OCI-LY1 (cell line): Measurements from ENCODE around the gene PZP.
"Not testable (repeated sequence)": the region's sequence is repeated elsewhere in the genome, so short reads cannot be mapped to it uniquely, and the experiment has no call there.

Experiments
- H2AFZ ChIP-seq: fragments of 200-600 bp; sonication (generic), shearing (Covaris generic); 2 replicates; pipeline ENCODE4 v1.6.0; 2014; ENCODE audit warnings: antibody characterized with exemption, mild to moderate bottlenecking, low read length
- H3F3A ChIP-seq: fragments of 200-600 bp; sonication (generic), shearing (Covaris generic); 2 replicates; pipeline ENCODE4 v1.6.0; 2014; ENCODE audit warnings: mild to moderate bottlenecking, antibody characterized with exemption, low read length, moderate library complexity; ENCODE audit not compliant: insufficient read depth
- H3K27ac ChIP-seq: fragments of 200-600 bp; sonication (generic); 2 replicates; pipeline ENCODE4 v1.5.1; 2014; ENCODE audit warnings: low read length, mixed run types, mild to moderate bottlenecking, low read depth; ENCODE audit not compliant: poor library complexity, severe bottlenecking
- H3K27me3 ChIP-seq: fragments of 200-600 bp; sonication (generic); 2 replicates; pipeline ENCODE4 v1.6.0; 2014; ENCODE audit warnings: antibody characterized with exemption, mild to moderate bottlenecking, low read length, moderate library complexity; ENCODE audit not compliant: insufficient read depth
- H3K36me3 ChIP-seq: fragments of 200-600 bp; sonication (generic); 2 replicates; pipeline ENCODE4 v1.6.1; 2014; ENCODE audit warnings: mild to moderate bottlenecking, antibody characterized with exemption, low read length, moderate library complexity, mixed read lengths; ENCODE audit not compliant: insufficient read depth
- H3K4me1 ChIP-seq: fragments of 200-600 bp; sonication (generic); 2 replicates; pipeline ENCODE4 v1.5.1; 2014; ENCODE audit warnings: mild to moderate bottlenecking, low read length, moderate library complexity; ENCODE audit not compliant: insufficient read depth, severe bottlenecking
- H3K4me2 ChIP-seq: fragments of 200-600 bp; sonication (generic), shearing (Covaris generic); 2 replicates; pipeline ENCODE4 v1.6.1; 2014; ENCODE audit warnings: low read length
- H3K4me3 ChIP-seq: fragments of 200-600 bp; sonication (generic); 2 replicates; pipeline ENCODE4 v1.5.1; 2014; ENCODE audit warnings: low read length, low read depth, mild to moderate bottlenecking, mixed read lengths; ENCODE audit not compliant: poor library complexity, severe bottlenecking
- H3K79me2 ChIP-seq: fragments of 200-600 bp; shearing (Covaris generic); 2 replicates; pipeline ENCODE4 v1.6.1; 2016; ENCODE audit warnings: mixed run types, low read length, mixed read lengths; ENCODE audit not compliant: insufficient read depth
- H3K9ac ChIP-seq: fragments of 200-600 bp; sonication (generic), shearing (Covaris generic); 2 replicates; pipeline ENCODE4 v1.6.1; 2014; ENCODE audit warnings: mild to moderate bottlenecking, low read length, mixed read lengths
- H3K9me2 ChIP-seq: fragments of 200-600 bp; sonication (generic), shearing (Covaris generic); 2 replicates; pipeline ENCODE4 v1.6.1; 2014; ENCODE audit warnings: low read depth, mild to moderate bottlenecking, low read length, mixed read lengths
- H3K9me3 ChIP-seq: fragments of 200-600 bp; shearing (Covaris generic); 2 replicates; pipeline ENCODE4 v1.6.1; 2014; ENCODE audit warnings: low read length, mixed read lengths
- H4K20me1 ChIP-seq: fragments of 200-600 bp; sonication (generic), shearing (Covaris generic); 2 replicates; pipeline ENCODE4 v1.6.0; 2016; ENCODE audit warnings: mild to moderate bottlenecking, low read length; ENCODE audit not compliant: insufficient read depth
- EZH2 ChIP-seq: fragments of 200-600 bp; sonication (generic), shearing (Covaris generic); IDR thresholded peaks from 2 replicates; pipeline ENCODE4 v1.8.0; 2017; ENCODE audit warnings: borderline replicate concordance, mixed run types, mild to moderate bottlenecking, antibody characterized with exemption, low read length, moderate library complexity, mixed read lengths
- TF ChIP-seq, protein P1 (sequence below): fragments of 200-600 bp; sonication (generic), shearing (Covaris generic); IDR thresholded peaks from 2 replicates; pipeline ENCODE4 v1.5.1; 2017; ENCODE audit warnings: mild to moderate bottlenecking, antibody characterized with exemption, low read length, moderate library complexity, mixed read lengths

Gene PZP

DNA sequence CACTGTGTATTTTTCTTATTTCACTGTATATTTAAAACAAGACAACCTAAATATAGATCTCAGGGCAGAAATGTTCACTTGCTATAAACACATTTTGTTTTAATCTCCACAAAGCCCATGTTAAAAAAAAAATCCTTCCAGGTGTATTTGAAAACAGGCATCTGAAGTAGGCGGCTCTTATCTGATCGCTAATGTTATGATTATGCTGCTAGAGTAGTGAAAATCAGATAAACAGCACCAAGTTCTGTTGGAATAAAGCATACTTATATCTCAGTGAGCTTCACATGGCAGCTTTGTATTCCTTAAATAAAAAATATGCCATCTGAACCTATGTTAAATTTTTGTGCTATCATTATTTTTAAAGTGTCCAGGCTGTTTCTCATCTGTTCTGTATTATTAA is 47.6 kb upstream of the PZP start:
- Histone ChIP-seq H3K27ac (no peak overlapping the region), H3K4me3 (no peak overlapping the region), H3K27me3 (no peaks in the 10 kb centered on the region), H3K4me1 (no peaks in the 10 kb centered on the region), H3K9ac (no peak overlapping the region), H3K4me2 (no peak overlapping the region), H3K9me3 (no peaks in the 10 kb centered on the region), H3K9me2 (no peaks in the 10 kb centered on the region), H3K36me3 (no peaks in the 10 kb centered on the region), H4K20me1 (no peaks in the 10 kb centered on the region), H3K79me2 (no peaks in the 10 kb centered on the region), H2AFZ (no peak overlapping the region), H3F3A (no peaks in the 10 kb centered on the region)
- TF ChIP-seq EZH2 = no peak
- TF ChIP-seq, protein P1, sequence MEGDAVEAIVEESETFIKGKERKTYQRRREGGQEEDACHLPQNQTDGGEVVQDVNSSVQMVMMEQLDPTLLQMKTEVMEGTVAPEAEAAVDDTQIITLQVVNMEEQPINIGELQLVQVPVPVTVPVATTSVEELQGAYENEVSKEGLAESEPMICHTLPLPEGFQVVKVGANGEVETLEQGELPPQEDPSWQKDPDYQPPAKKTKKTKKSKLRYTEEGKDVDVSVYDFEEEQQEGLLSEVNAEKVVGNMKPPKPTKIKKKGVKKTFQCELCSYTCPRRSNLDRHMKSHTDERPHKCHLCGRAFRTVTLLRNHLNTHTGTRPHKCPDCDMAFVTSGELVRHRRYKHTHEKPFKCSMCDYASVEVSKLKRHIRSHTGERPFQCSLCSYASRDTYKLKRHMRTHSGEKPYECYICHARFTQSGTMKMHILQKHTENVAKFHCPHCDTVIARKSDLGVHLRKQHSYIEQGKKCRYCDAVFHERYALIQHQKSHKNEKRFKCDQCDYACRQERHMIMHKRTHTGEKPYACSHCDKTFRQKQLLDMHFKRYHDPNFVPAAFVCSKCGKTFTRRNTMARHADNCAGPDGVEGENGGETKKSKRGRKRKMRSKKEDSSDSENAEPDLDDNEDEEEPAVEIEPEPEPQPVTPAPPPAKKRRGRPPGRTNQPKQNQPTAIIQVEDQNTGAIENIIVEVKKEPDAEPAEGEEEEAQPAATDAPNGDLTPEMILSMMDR = no peak

DNA sequence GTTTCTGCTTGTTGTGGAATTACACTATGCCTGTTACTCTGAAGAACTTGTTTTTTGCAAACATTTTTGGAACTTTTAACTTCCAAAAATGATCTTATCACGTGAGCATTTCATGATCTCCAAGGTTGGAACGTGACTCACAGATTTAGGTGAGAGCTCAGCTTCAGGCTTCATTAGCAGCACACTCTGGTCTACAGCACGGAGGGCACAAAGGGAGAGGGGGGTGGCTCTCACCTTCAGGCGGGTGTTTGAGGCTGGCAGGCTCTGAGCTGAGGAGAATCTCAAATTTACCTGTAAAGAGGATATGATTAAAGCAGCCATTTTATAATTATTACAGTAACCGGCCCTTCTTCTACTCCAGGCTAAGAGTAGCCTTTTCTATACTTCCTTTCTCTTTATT is 45.3 kb upstream of the PZP start:
- H3K4me1 ChIP-seq = no peaks in the 10 kb centered on the region
- no peaks in the 10 kb centered on the region for H3K9me3 ChIP-seq
- H3K27me3 ChIP-seq = no peaks in the 10 kb centered on the region
- TF ChIP-seq, protein P1 = no peak
- no peak for TF ChIP-seq EZH2
- no peaks in the 10 kb centered on the region for H3K36me3 ChIP-seq
- no peaks in the 10 kb centered on the region for H3K79me2 ChIP-seq
- no peak overlapping the region for H2AFZ ChIP-seq
- H3K27ac ChIP-seq = no peak overlapping the region
- H4K20me1 ChIP-seq = no peaks in the 10 kb centered on the region
- no peak overlapping the region for H3K9ac ChIP-seq
- H3K4me3 ChIP-seq = no peak overlapping the region
- no peaks in the 10 kb centered on the region for H3F3A ChIP-seq
- no peak overlapping the region for H3K4me2 ChIP-seq
- H3K9me2 ChIP-seq = no peaks in the 10 kb centered on the region

DNA sequence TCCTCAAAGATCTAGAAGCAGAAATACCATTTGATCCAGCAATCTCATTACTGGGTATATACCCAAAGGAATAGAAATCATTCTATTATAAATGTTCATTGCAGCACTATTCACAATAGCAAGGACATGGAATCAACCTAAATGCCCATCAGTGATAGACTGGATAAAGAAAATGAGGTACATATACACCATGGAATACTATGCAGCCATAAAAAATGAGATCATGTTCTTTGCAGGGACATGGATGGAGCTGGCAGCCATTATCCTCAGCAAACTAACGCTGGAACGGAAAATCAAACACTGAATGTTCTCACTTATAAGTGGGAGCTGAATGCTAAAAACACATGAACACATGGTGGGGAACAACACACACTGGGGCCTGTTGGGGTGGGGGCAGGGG is 44.6 kb upstream of the PZP start:
- not testable (repeated sequence) for H3K9ac ChIP-seq, H3K4me1 ChIP-seq, H3K4me2 ChIP-seq, H3K9me3 ChIP-seq, H3K27me3 ChIP-seq, H3K79me2 ChIP-seq, H4K20me1 ChIP-seq, H3F3A ChIP-seq, H3K4me3 ChIP-seq, H3K9me2 ChIP-seq, H2AFZ ChIP-seq, H3K36me3 ChIP-seq, H3K27ac ChIP-seq

DNA sequence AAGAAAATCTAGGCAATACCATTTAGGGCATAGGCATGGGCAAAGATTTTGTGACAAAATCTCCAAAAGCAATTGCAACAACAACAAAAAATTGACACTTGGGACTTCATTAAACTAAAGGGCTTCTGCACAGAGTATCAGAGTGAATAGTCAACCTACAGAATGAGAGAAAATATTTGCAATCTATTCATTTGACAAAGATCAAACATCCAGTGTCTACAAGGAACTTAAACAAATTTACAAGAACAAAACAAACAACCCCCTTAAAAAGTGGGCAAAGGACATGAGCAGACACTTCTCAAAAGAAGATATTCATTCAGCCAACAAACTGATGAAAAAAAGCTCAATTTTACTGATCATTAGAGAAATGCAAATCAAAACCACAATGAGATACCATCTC is 44.1 kb upstream of the PZP start:
- no peaks in the 10 kb centered on the region for H3K27me3 ChIP-seq
- no peaks in the 10 kb centered on the region for H3K4me1 ChIP-seq
- H3K9ac ChIP-seq = no peak overlapping the region
- no peak overlapping the region for H3K27ac ChIP-seq
- no peaks in the 10 kb centered on the region for H3K9me2 ChIP-seq
- H3K4me2 ChIP-seq = no peak overlapping the region
- H2AFZ ChIP-seq = no peak overlapping the region
- H4K20me1 ChIP-seq = no peaks in the 10 kb centered on the region
- TF ChIP-seq, protein P1 = no peak
- no peak for TF ChIP-seq EZH2
- H3K36me3 ChIP-seq = no peaks in the 10 kb centered on the region
- no peaks in the 10 kb centered on the region for H3K79me2 ChIP-seq
- no peaks in the 10 kb centered on the region for H3K9me3 ChIP-seq
- no peaks in the 10 kb centered on the region for H3F3A ChIP-seq
- no peak overlapping the region for H3K4me3 ChIP-seq
